Immature natural killer cell (primary cell): ENCODE results near the gene DDIT4. TPM values are rescaled to one million over a fixed set of nuclear protein-coding genes. Genes with fewer than 3 reads are reported as not detected.
"Not testable (repeated sequence)": the region's sequence is repeated elsewhere in the genome, so short reads cannot be mapped to it uniquely, and the experiment has no call there.

Source experiments
- DNase-seq, 3 donors: peaks; one replicate each; pipeline ENCODE4 v3.0.0; 2022; ENCODE audit warnings: mixed read lengths in 1 of 3
- H3K27ac Mint-ChIP-seq, 6 donors: one replicate each; pipeline ENCODE4 v1.8.0; 2020; ENCODE audit warnings: mixed read lengths in 6 of 6, mild to moderate bottlenecking in 5 of 6, inconsistent platforms in 4 of 6, moderate library complexity in 3 of 6
- H3K27me3 Mint-ChIP-seq, 3 donors: one replicate each; pipeline ENCODE4 v1.8.0; 2020 to 2021; ENCODE audit warnings: low read depth in 3 of 3, mild to moderate bottlenecking in 3 of 3, mixed read lengths in 3 of 3, moderate library complexity in 3 of 3, inconsistent platforms in 1 of 3
- H3K36me3 Mint-ChIP-seq, 3 donors: one replicate each; pipeline ENCODE4 v1.8.0; 2020; ENCODE audit warnings: mixed read lengths in 3 of 3, inconsistent platforms in 2 of 3, mild to moderate bottlenecking in 2 of 3
- H3K4me1 Mint-ChIP-seq, 2 donors: one replicate each; pipeline ENCODE4 v1.8.0; 2020; ENCODE audit warnings: inconsistent platforms in 2 of 2, mild to moderate bottlenecking in 2 of 2, mixed read lengths in 2 of 2, moderate library complexity in 1 of 2
- H3K4me3 Mint-ChIP-seq, 5 donors: one replicate each; pipeline ENCODE4 v1.8.0; 2020; ENCODE audit warnings: mild to moderate bottlenecking in 5 of 5, mixed read lengths in 5 of 5, inconsistent platforms in 3 of 5, moderate library complexity in 3 of 5
- H3K9me3 Mint-ChIP-seq, 6 donors: one replicate each; pipeline ENCODE4 v1.8.0; 2020; ENCODE audit warnings: mild to moderate bottlenecking in 6 of 6, mixed read lengths in 6 of 6, inconsistent platforms in 4 of 6, moderate library complexity in 3 of 6
- polyA plus RNA-seq, 3 donors: library from polyadenylated mRNA; unstranded; fragments of 300-500 nt; fragmentation: Illumina TruSeq; gene quantifications; one replicate each; pipeline ENCODE4 v1.2.3, GENCODE V29; 2021

Gene DDIT4, protein sequence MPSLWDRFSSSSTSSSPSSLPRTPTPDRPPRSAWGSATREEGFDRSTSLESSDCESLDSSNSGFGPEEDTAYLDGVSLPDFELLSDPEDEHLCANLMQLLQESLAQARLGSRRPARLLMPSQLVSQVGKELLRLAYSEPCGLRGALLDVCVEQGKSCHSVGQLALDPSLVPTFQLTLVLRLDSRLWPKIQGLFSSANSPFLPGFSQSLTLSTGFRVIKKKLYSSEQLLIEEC
- 100 to 1,000 TPM; 437 to 876 (median 450) TPM for polyA plus RNA-seq

- Mint-ChIP-seq H3K36me3 (peaks cover 20 to 28% (median 24%) of the 10 kb centered on the region in 3 donors), H3K27ac (peak within 1 kb of the TSS; percentile 92 to 99 (median 94)), H3K4me1 (peaks cover 52 to 59% of the 10 kb centered on the region in 2 donors)
These were observed at the start of gene DDIT4 for GRCh38 chr10:72273410-72274212. TSS of gene DDIT4 (plus strand) at chr10:72273924. CDS start at chr10:72274217, 293 bp downstream.

DNA sequence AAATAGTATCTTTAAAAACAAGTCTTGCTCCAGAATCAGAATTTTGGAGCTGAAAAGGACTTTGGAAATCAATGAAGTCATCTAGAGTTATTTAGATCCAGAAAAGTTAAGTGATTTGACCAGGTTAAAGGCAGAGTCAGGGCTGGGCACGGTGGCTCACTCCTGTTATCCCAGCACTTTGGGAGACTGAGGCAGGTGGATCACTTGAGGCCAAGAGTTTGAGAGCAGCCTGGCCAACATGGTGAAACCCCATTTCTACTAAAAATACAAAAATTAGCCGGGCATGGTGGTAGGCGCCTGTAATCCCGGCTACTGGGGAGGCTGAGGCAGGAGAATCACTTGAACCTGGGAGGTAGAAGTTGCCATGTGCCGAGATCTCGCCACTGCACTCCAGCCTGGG lies 49.5 kb upstream of the DDIT4 start:
- peaks cover 3 to 14% (median 9%) of the 10 kb centered on the region in 3 donors for H3K36me3 Mint-ChIP-seq
- peak overlapping the region in 5 of 6 donors; percentile 49 to 86 (median 57) for H3K27ac Mint-ChIP-seq
- peaks cover 25 to 44% of the 10 kb centered on the region in 2 donors for H3K4me1 Mint-ChIP-seq
- DNase-seq, H3K27me3 Mint-ChIP-seq, H3K9me3 Mint-ChIP-seq, H3K4me3 Mint-ChIP-seq: not testable (repeated sequence)

More at GRCh38 chr10:72273410-72274212, at the start of gene DDIT4:
- H3K27me3 Mint-ChIP-seq = peaks cover 8 to 34% (median 24%) of the 10 kb centered on the region in 3 donors
- H3K9me3 Mint-ChIP-seq = no peaks in the 10 kb centered on the region
- DNase-seq = peak; percentile 98 to 99 (median 98)
- peak within 1 kb of the TSS; percentile 97 to 100 (median 99) for H3K4me3 Mint-ChIP-seq

- peak overlapping the region in 5 of 6 donors; percentile 4 to 60 (median 50) for H3K27ac Mint-ChIP-seq
- H3K4me3 Mint-ChIP-seq = no peak overlapping the region
- H3K27me3 Mint-ChIP-seq = no peaks in the 10 kb centered on the region
- H3K4me1 Mint-ChIP-seq = peaks cover 30 to 47% of the 10 kb centered on the region in 2 donors
- DNase-seq = no peak
- H3K36me3 Mint-ChIP-seq = peaks cover 8 to 20% (median 17%) of the 10 kb centered on the region in 3 donors
- H3K9me3 Mint-ChIP-seq = no peaks in the 10 kb centered on the region
These were observed 47.2 kb upstream of the DDIT4 start for GRCh38 chr10:72226418-72227027.

GRCh38 chr10:72227826-72228225 lies 45.9 kb upstream of the DDIT4 start:
- DNase-seq = no peak
- Mint-ChIP-seq H3K4me1 (peaks cover 27 to 42% of the 10 kb centered on the region in 2 donors), H3K4me3 (no peak overlapping the region), H3K36me3 (peaks cover 8 to 22% (median 17%) of the 10 kb centered on the region in 3 donors), H3K9me3 (no peaks in the 10 kb centered on the region), H3K27me3 (no peaks in the 10 kb centered on the region), H3K27ac (peak overlapping the region in 2 of 6 donors; percentile 7 to 20)

GRCh38 chr10:72228318-72228751 lies 45.4 kb upstream of the DDIT4 start:
- DNase-seq = no peak
- Mint-ChIP-seq H3K27me3 (no peaks in the 10 kb centered on the region), H3K4me1 (peaks cover 26 to 37% of the 10 kb centered on the region in 2 donors), H3K9me3 (no peaks in the 10 kb centered on the region), H3K36me3 (peaks cover 14 to 27% (median 17%) of the 10 kb centered on the region in 3 donors), H3K27ac (peak overlapping the region in 4 of 6 donors; percentile 20 to 72 (median 56)), H3K4me3 (no peak overlapping the region)

- H3K9me3 Mint-ChIP-seq = no peaks in the 10 kb centered on the region
- H3K4me3 Mint-ChIP-seq = no peak overlapping the region
- peaks cover 10 to 34% (median 17%) of the 10 kb centered on the region in 3 donors for H3K36me3 Mint-ChIP-seq
- DNase-seq = no peak
- peaks cover 18 to 28% of the 10 kb centered on the region in 2 donors for H3K4me1 Mint-ChIP-seq
- no peaks in the 10 kb centered on the region for H3K27me3 Mint-ChIP-seq
- peak overlapping the region in 5 of 6 donors; percentile 55 to 87 (median 72) for H3K27ac Mint-ChIP-seq
These were observed 44.2 kb upstream of the DDIT4 start for GRCh38 chr10:72229261-72230251.

DNA sequence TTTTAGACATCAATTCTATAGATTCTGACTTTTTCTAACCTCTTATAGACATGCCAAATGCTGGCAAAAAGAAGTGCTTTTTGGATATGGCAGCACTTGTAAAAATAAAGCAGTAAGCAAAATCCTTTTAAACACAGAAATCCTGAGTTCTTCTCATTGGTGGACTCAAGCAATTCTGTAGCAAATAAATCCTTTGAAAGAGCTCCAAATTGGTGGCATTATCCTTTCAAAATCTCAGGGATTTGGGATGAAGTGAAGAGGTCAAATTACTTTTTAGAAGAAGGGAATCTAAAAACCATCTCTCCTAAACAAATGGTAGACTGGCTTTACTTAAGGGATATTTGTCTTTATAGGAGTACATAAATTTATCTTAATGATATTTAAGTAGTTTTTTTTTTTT lies 40.1 kb upstream of the DDIT4 start:
- no peaks in the 10 kb centered on the region for H3K27me3 Mint-ChIP-seq
- H3K9me3 Mint-ChIP-seq = no peaks in the 10 kb centered on the region
- H3K4me3 Mint-ChIP-seq = no peak overlapping the region
- peak overlapping the region in 1 of 6 donors; percentile 30 for H3K27ac Mint-ChIP-seq
- H3K4me1 Mint-ChIP-seq = peaks cover 10 to 19% of the 10 kb centered on the region in 2 donors
- peaks cover 13 to 38% (median 15%) of the 10 kb centered on the region in 3 donors for H3K36me3 Mint-ChIP-seq
- no peak for DNase-seq

DNA sequence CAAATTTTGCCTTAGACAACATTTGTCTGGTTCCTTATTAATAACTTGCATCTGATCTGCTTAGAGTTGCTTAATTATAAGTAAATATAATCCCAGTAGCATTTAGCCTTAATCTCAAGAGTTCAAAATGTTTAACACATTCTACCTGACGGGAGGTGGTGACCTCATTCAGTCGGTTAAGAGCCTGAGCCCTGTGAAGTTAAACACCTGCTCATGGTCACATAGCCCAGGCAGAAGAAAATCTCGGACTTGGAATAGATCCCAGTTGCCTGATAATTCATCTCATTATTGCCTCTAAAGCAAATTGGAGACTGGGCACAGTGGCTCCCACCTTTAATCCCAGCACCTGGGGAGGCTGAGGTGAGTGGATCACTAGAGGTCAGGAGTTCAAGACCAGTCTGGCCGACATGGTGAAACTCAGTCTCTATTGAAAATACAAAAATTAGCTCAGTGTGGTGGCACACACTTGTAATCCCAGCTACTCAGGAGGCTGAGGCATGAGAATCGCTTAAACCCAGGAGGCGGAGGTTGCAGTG lies 39.1 kb upstream of the DDIT4 start:
- no peaks in the 10 kb centered on the region for H3K27me3 Mint-ChIP-seq
- peaks cover 5 to 11% of the 10 kb centered on the region in 2 donors for H3K4me1 Mint-ChIP-seq
- H3K36me3 Mint-ChIP-seq = peaks cover 7 to 34% (median 15%) of the 10 kb centered on the region in 3 donors
- H3K4me3 Mint-ChIP-seq = no peak overlapping the region
- no peak for DNase-seq
- peak overlapping the region in 1 of 6 donors; percentile 53 for H3K27ac Mint-ChIP-seq
- H3K9me3 Mint-ChIP-seq = no peaks in the 10 kb centered on the region

DNA sequence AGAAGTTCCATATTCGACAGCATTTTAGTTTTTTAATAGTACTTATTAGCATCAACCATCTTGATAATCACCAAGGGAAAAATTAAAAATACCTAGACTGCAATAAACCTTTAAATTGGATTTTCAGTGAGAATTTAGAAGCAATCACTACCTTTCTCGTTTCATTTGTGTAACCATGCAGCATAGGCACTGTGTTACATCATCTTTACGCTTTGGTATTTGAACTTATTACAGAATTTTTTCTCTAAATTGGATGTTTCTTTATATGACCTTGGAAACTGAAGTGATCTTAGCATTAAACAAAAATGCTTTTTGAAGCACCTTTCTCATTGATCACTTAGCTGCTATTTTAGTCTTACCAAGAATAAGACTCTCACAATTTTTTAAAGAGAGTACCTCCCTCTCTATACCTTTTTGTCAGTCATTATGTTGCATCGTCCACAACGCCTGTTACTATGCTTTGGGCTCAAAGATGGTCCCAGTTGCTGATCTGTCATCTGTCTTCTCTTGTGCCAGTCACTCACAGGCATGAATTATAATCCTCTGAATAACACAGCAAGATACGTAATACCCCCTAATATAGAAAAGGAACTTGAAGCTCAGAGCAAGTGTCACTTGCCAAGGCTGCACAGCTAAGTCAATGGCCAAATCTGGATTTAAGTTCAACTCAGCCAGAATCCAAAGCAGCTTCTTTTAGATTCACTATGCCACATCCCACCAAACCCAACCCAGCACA lies 38.0 kb upstream of the DDIT4 start:
- Mint-ChIP-seq H3K36me3 (peaks cover 4 to 29% (median 14%) of the 10 kb centered on the region in 3 donors), H3K4me1 (peaks cover 4% of the 10 kb centered on the region in 2 donors), H3K4me3 (no peak overlapping the region), H3K27ac (peak overlapping the region in 4 of 6 donors; percentile 22 to 60 (median 43)), H3K27me3 (peaks cover 0 to 1% (median 0%) of the 10 kb centered on the region in 3 donors), H3K9me3 (no peaks in the 10 kb centered on the region)
- no peak for DNase-seq

- no peak overlapping the region for H3K4me3 Mint-ChIP-seq
- peaks cover 0 to 1% (median 0%) of the 10 kb centered on the region in 3 donors for H3K27me3 Mint-ChIP-seq
- no peak overlapping the region for H3K27ac Mint-ChIP-seq
- no peak for DNase-seq
- H3K36me3 Mint-ChIP-seq = peaks cover 0 to 16% (median 5%) of the 10 kb centered on the region in 3 donors
- H3K4me1 Mint-ChIP-seq = peaks cover 16 to 19% of the 10 kb centered on the region in 2 donors
- H3K9me3 Mint-ChIP-seq = peaks cover 0 to 2% (median 0%) of the 10 kb centered on the region in 6 donors
These were observed 35.1 kb upstream of the DDIT4 start for GRCh38 chr10:72238392-72239175.

DNA sequence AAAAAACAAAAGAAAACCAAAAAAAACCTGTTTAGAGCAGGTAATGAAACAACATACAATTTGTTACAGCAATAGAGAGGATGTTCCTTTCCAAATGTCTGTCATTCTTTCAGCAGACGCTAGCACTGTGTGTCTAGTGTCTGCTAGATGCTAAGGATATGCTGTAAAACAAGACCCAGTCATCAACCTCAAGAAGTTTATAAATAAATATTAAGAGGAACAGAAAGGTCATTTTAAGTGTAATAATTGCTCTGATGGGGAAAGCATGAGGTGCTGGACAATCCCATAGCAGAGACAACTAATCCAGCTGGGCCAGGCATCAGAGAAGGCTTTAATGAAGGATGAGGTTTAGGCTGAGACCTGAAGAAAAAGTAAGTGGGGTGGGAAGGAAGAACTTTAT lies 34.3 kb upstream of the DDIT4 start:
- H3K4me1 Mint-ChIP-seq = peaks cover 24 to 28% of the 10 kb centered on the region in 2 donors
- no peak for DNase-seq
- peaks cover 0 to 2% (median 0%) of the 10 kb centered on the region in 6 donors for H3K9me3 Mint-ChIP-seq
- H3K36me3 Mint-ChIP-seq = peaks cover 0 to 13% (median 5%) of the 10 kb centered on the region in 3 donors
- peak overlapping the region in 1 of 5 donors; percentile 1 for H3K4me3 Mint-ChIP-seq
- peaks cover 0 to 1% (median 0%) of the 10 kb centered on the region in 3 donors for H3K27me3 Mint-ChIP-seq
- H3K27ac Mint-ChIP-seq = peak overlapping the region in 3 of 6 donors; percentile 47 to 81 (median 55)
